Loucy (cell line): ENCODE results near the gene POU3F1.

Experiments used
- EZH2phosphoT487 ChIP-seq: fragments of 200-600 bp; IDR thresholded peaks from 2 replicates; pipeline ENCODE4 v1.6.1; 2018; ENCODE audit warnings: antibody characterized with exemption, mild to moderate bottlenecking, moderate library complexity, borderline replicate concordance
- TF ChIP-seq, protein P1 (sequence below): fragments of 200-600 bp; sonication (generic); conservative IDR thresholded peaks from 2 replicates; pipeline ENCODE4 v1.5.1; 2014; ENCODE audit warnings: mild to moderate bottlenecking, antibody characterized with exemption, low read length

DNA sequence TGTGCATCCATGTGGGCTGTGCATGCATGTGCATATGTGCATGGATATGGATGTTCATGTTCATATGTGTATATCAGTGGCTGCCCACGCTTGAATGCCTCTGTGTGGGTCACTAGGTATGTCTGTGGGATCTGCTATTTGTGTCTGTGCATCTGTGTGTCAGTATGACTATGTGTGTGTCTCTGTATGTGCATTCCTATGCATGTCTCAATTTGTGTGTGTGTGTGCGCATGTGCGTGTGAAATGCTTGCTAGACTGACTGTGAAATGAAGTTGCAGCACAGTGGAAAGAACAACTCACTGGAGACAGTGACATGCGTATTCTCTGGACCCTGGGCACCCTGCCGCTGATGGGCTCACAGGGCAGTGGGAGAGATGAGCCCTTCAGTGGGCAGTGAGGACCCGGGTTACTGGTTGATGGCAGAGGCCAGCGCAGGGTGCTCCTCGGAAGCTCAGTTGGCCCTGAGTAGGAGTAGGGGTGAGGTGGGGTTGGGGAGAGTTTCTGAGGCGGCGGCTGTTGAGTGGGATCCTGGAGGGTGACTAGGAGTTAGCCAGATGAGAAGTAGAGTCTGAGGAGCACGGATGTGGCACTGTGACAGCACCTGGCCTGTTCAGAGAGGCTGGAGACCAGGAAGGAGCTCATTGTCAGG is 43.2 kb upstream of the POU3F1 start:
- TF ChIP-seq, protein P1, sequence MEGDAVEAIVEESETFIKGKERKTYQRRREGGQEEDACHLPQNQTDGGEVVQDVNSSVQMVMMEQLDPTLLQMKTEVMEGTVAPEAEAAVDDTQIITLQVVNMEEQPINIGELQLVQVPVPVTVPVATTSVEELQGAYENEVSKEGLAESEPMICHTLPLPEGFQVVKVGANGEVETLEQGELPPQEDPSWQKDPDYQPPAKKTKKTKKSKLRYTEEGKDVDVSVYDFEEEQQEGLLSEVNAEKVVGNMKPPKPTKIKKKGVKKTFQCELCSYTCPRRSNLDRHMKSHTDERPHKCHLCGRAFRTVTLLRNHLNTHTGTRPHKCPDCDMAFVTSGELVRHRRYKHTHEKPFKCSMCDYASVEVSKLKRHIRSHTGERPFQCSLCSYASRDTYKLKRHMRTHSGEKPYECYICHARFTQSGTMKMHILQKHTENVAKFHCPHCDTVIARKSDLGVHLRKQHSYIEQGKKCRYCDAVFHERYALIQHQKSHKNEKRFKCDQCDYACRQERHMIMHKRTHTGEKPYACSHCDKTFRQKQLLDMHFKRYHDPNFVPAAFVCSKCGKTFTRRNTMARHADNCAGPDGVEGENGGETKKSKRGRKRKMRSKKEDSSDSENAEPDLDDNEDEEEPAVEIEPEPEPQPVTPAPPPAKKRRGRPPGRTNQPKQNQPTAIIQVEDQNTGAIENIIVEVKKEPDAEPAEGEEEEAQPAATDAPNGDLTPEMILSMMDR: no peak
- TF ChIP-seq EZH2phosphoT487: no peak
